Heart left ventricle (tissue), 16 donors: ENCODE results near the gene NOL9. TPM values are rescaled to one million over a fixed set of nuclear protein-coding genes. Genes with fewer than 3 reads are reported as not detected.

Experiments
- ATAC-seq, 4 donors: fragments of 200-7000 bp; cut with Tn5 transposase; one replicate each; pipeline ENCODE4 v1.9.1; 2020 to 2022; ENCODE audit warnings: moderate library complexity in 4 of 4, mild to moderate bottlenecking in 3 of 4, moderate number of reproducible peaks in 1 of 4
- DNase-seq, 5 donors: peaks; one replicate each; pipeline ENCODE4 v3.0.0-alpha.2; 2020
- H3K27ac ChIP-seq, 12 donors: fragments of 200-600 bp; sonication (generic) in 4 of 12; one replicate each; pipeline versions ENCODE4 v1.5.0 to v1.8.0; 2016 to 2022; ENCODE audit warnings: mild to moderate bottlenecking in 2 of 12
- H3K27me3 ChIP-seq, 9 donors: fragments of 200-600 bp; sonication (generic) in 2 of 9; one replicate each; pipeline versions ENCODE4 v1.5.1 to v1.8.0; 2016 to 2022; ENCODE audit warnings: mild to moderate bottlenecking in 3 of 9
- H3K36me3 ChIP-seq, 9 donors: fragments of 200-600 bp; sonication (generic) in 2 of 9; one replicate each; pipeline versions ENCODE4 v1.5.0 to v1.8.0; 2018 to 2022; ENCODE audit warnings: mild to moderate bottlenecking in 2 of 9
- H3K4me1 ChIP-seq, 12 donors: fragments of 200-600 bp; sonication (generic) in 4 of 12; one replicate each; pipeline versions ENCODE4 v1.5.0 to v1.8.0; 2016 to 2022; ENCODE audit warnings: mild to moderate bottlenecking in 3 of 12
- H3K4me3 ChIP-seq, 12 donors: fragments of 200-600 bp; sonication (generic) in 4 of 12; one replicate each; pipeline versions ENCODE4 v1.5.0 to v1.8.0; 2017 to 2022; ENCODE audit warnings: mild to moderate bottlenecking in 9 of 12, moderate library complexity in 4 of 12
- H3K9me3 ChIP-seq, 12 donors: fragments of 200-600 bp; sonication (generic) in 4 of 12; one replicate each; pipeline versions ENCODE4 v1.5.0 to v1.8.0; 2016 to 2022; ENCODE audit warnings: mild to moderate bottlenecking in 1 of 12
- POLR2A ChIP-seq, 2 donors: fragments of 450-650 bp; IDR thresholded peaks; one replicate each; pipeline ENCODE4 v1.6.1; 2017; ENCODE audit warnings: antibody characterized with exemption in 2 of 2, mild to moderate bottlenecking in 2 of 2, moderate library complexity in 2 of 2
- WGBS, 4 donors: extraction: QIAGEN DNeasy Blood & Tissue Kit in 2 of 4; methylation state at CpG; one replicate each; pipeline versions ENCODE4 v1.1.5 to v1.1.7; 2013 to 2018; 5-methylcytosine and 5-hydroxymethylcytosine counted together
- intact Hi-C, 10 donors: fragments of 100-400 bp; cut with DNase I; formaldehyde crosslinking; loops; one replicate each; pipeline versions ENCODE4 v1.11.1 to v1.14.2; 2022
- long read RNA-seq, 3 donors: library from polyadenylated mRNA; unstranded; transcript quantifications; one replicate each; pipeline ENCODE4 v2.0.0, GENCODE V29; 2020 to 2021
- polyA plus RNA-seq, 2 donors: library from polyadenylated mRNA; stranded (reverse); fragments of 200-250 nt; gene quantifications; one replicate each; pipeline ENCODE4 v1.2.3, GENCODE V29; 2013
- total RNA-seq, 9 donors: library from RNA; depleted of rRNA in 2 of 9; stranded (reverse); fragments of >200 nt in 2 of 9; fragmentation: NEBNext Ultra II Directional in 3 of 9; extraction: Animal tissue kit (Norgen Biotek cat#: 25700) in 3 of 9; gene quantifications; one replicate each; pipeline versions ENCODE4 v1.1.0 to v1.2.4, GENCODE V29; 2016 to 2023
- TF ChIP-seq, protein P1 (sequence below), 12 donors: fragments of 200-600 bp; sonication (generic) in 4 of 12; IDR thresholded peaks; one replicate each; pipeline versions ENCODE4 v1.5.0 to v1.8.0; 2018 to 2022; ENCODE audit warnings: antibody characterized with exemption in 12 of 12, mild to moderate bottlenecking in 5 of 12
- donor health status: ischemic (EF 13 %, LVEDD 7.1; RV severe dilation, severe dysfunction).
- donor health status: healthy with polysubstance abuse.
- donor health status: DM: no; HTN: yes; CAD: no.
- donor health status: DM: no; HTN: no; CAD: no.
- donor health status: ischemic (EF 25% LVEDD 6.9; RV normal size, moderate dysfunction).
- donor health status: ischemic (EF 25% LVEDD 5.7; RV mildly dilated, moderate dysfunction).
- donor health status: healthy.
- donor health status: DM: yes; HTN: yes; CAD: no.
- donor health status: ischemic (EF 35%, LVEDD 5.7; RV mildly dilated, moderate dysfunction).
- donor health status: nonischemic (EF 11% LVEDD 7.7; RV severe dilation, severe dysfunction).
- donor health status: DM: yes; HTN: yes; CAD: no.
- donor health status: PGD.
- donor health status: ischemic (EF 29% LVEDD 5.4; RV normal size, mild dysfunction).
- donor health status: nonischemic (EF 23%, LVEDD 6.1; RV moderate dilation, normal function).

The NOL9 gene
- total RNA-seq (10 to 100 TPM; 13.1 to 20.6 (median 16.5) TPM), polyA plus RNA-seq (1 to 10 TPM; 5.7 to 5.8 TPM)
- long read RNA-seq, donor 1, full-length matches to known transcripts: 1 of 4 reads
- long read RNA-seq, donor 1, partial matches to known transcripts: 1 of 4 reads
- long read RNA-seq, donor 1, other reads (novel, unspliced or antisense): 2 of 4 reads
- long read RNA-seq, donor 2, full-length matches to known transcripts: 8 of 15 reads
- long read RNA-seq, donor 2, partial matches to known transcripts: 2 of 15 reads
- long read RNA-seq, donor 2, other reads (novel, unspliced or antisense): 5 of 15 reads
- long read RNA-seq, donor 3, full-length matches to known transcripts: 4 of 8 reads
- long read RNA-seq, donor 3, partial matches to known transcripts: 1 of 8 reads
- long read RNA-seq, donor 3, other reads (novel, unspliced or antisense): 3 of 8 reads

DNA sequence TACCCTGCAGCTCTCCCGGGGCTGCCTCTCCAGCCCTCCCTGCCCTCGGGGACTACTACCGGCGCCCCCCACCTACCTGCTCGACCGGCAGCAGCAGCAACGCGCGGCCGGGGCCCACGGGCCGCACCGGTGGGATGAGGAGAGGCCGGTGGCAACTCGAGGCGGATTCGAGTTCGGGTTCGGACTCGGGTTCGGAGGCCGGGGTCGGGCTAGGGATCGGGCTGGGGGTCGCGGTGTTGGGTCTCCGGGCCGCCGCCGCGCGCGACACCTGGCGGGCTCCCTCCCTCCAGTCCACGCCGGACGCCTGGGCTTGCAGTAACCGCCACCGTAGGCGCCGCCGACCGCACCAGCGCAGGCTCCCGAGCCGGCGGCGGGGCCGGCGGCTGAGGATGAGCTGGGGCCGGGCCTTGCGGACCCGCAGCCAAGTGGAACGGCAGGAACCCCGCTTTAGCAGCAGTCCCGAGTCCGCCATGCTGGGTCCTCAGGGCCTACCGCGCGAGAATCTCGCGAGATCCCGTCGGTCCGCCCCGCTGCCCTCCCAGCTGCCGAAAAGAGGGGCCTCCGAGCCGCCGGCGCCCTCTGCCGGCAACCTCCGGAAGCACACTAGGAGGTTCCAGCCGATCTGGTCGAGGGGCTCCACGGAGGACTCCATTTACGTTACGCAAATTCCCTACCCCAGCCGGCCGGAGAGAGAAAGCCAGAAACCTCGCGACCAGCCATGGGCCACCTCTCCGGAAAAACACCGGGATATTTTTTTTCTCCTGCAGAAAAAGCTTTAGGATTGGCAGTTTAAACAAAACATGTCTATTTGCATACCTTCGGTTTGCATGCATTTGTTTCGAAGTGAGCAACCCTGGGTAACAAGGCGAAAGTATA, at the start of gene NOL9:
TSS of gene NOL9 (minus strand) at position 483 of the 876 bp plus-strand sequence. CDS start at position 472, 11 bp downstream.
- TF ChIP-seq, protein P1, sequence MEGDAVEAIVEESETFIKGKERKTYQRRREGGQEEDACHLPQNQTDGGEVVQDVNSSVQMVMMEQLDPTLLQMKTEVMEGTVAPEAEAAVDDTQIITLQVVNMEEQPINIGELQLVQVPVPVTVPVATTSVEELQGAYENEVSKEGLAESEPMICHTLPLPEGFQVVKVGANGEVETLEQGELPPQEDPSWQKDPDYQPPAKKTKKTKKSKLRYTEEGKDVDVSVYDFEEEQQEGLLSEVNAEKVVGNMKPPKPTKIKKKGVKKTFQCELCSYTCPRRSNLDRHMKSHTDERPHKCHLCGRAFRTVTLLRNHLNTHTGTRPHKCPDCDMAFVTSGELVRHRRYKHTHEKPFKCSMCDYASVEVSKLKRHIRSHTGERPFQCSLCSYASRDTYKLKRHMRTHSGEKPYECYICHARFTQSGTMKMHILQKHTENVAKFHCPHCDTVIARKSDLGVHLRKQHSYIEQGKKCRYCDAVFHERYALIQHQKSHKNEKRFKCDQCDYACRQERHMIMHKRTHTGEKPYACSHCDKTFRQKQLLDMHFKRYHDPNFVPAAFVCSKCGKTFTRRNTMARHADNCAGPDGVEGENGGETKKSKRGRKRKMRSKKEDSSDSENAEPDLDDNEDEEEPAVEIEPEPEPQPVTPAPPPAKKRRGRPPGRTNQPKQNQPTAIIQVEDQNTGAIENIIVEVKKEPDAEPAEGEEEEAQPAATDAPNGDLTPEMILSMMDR (IDR thresholded peaks at IDR 0.05): peak; percentile 95 to 99 (median 98)
- TF ChIP-seq POLR2A (IDR thresholded peaks at IDR 0.05): peak in 1 of 2 donors; percentile 60

DNA sequence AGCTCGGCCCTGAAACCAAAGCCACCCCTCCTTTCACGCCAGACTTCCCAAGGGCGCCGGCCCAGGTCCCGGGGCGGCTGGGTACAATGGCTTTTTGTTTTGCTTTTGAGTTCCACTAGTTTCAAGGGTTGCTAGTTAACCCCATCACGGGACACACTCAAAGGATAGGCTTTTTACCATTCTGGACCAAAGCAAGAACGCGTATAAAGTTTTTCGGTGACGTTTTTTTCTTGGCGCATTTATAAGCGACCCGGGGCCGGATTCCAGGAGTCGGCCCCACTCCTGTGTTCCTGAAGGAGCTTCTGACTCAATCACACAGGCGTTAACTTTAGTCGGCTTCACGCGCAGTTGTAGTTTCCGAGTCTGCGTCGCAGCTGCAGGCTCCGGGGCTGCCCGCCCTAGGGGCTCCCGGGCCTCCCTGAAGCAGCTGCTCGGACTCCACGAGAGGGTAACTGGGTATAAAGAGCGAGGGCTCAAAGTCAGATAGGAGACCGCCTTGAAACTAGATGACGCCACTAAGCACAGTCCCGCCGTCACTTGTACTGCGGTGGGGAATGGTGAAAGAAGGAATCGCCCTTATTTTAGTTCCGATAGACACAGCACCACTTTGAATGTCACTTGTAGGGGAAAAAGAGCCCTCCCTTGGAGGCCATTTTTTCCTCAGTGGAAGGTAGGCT, 49.1 kb upstream of the NOL9 start:
- DNase-seq (peak in 4 of 5 donors; percentile 65 to 79 (median 71)), ATAC-seq (peak; percentile 4 to 48 (median 28))
- no peaks in the 10 kb centered on the region for H3K9me3 ChIP-seq
- peaks cover 18 to 55% (median 45%) of the 10 kb centered on the region in 12 donors for H3K4me1 ChIP-seq
- intact Hi-C loops: loop anchor here in 1 of 10 donors (2.0 to 5.0 kb wide), 2 partner anchors 21 to 99 kb away; partner anchors contain the start of genes DNAJC11 and THAP3
- peak overlapping the region; percentile 72 to 96 (median 86) for H3K4me3 ChIP-seq
- no peaks in the 10 kb centered on the region for H3K27me3 ChIP-seq
- peaks cover 0 to 11% (median 7%) of the 10 kb centered on the region in 9 donors for H3K36me3 ChIP-seq
- no peak for TF ChIP-seq POLR2A (IDR thresholded peaks at IDR 0.05)
- TF ChIP-seq, protein P1 (IDR thresholded peaks at IDR 0.05): no peak
- H3K27ac ChIP-seq: peak overlapping the region; percentile 92 to 100 (median 99)
- WGBS, 4 donors: 0 to 2% (median 1%) methylated on average over 36 of the region's 36 CpGs

More for the DNA sequence above, at the start of gene NOL9:
- H3K4me1 ChIP-seq: peaks cover 4 to 24% (median 19%) of the 10 kb centered on the region in 12 donors
- H3K9me3 ChIP-seq: no peaks in the 10 kb centered on the region
- H3K27ac ChIP-seq: peak within 1 kb of the TSS; percentile 70 to 90 (median 82)
- intact Hi-C loops: loop anchor here in 6 of 10 donors (1.0 to 10.0 kb wide), 8 partner anchors 25 to 93 kb away; partner anchors contain the start of genes KLHL21 (in 1 of the 6) and ZBTB48 (in 1 of the 6)
- peaks cover 0 to 24% (median 18%) of the 10 kb centered on the region in 9 donors for H3K36me3 ChIP-seq
- DNase-seq (peak; percentile 94 to 98 (median 96)), ATAC-seq (peak; percentile 91 to 98 (median 98))
- H3K27me3 ChIP-seq: no peaks in the 10 kb centered on the region
- H3K4me3 ChIP-seq: peak within 1 kb of the TSS; percentile 88 to 100 (median 96)
- WGBS, 4 donors: 2 to 8% (median 4%) methylated on average over 20 to 87 of the region's 87 CpGs

DNA sequence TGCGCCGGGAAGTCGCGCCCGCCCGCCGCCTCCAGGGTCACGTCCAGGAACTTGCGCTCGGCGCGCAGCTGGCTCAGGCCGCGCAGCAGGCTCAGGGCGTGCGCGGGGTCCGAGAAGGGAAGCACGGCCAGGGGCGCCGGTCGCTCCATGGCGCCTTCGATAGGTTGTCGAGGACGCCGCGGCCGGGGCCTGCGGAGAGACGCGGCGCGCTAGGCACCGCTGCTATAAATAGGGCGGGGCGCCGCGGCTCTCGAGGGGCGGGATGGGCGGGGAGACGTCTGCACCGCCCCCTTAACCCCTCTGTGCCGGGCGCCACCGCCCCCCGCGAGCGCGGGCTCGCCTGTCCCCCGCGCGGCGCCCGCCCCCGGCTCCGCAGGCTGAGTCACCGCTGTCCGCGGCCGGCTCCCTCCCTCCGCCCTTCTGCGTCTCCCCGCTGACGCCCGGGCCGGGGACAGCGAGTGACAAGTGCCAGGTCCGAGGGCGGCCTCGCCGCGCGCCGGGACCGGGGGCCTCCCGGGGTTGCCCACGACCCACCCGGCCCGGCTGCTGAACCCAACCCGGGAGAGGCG, 48.4 kb upstream of the NOL9 start, which contains the start of gene KLHL21:
TSS of gene KLHL21 (minus strand) at position 201 of the 569 bp plus-strand sequence. CDS start at position 149, 52 bp downstream.
- Histone ChIP-seq H3K9me3 (no peaks in the 10 kb centered on the region), H3K27ac (peak within 1 kb of the TSS; percentile 92 to 100 (median 99)), H3K36me3 (peaks cover 0 to 17% (median 14%) of the 10 kb centered on the region in 9 donors), H3K27me3 (no peaks in the 10 kb centered on the region), H3K4me3 (peak within 1 kb of the TSS; percentile 72 to 96 (median 86)), H3K4me1 (peaks cover 18 to 61% (median 52%) of the 10 kb centered on the region in 12 donors)
- peak; percentile 46 to 85 (median 74) for ATAC-seq
- peak; percentile 92 to 96 (median 94) for DNase-seq
- TF ChIP-seq, protein P1 (IDR thresholded peaks at IDR 0.05): no peak
- TF ChIP-seq POLR2A (IDR thresholded peaks at IDR 0.05): peak; percentile 70 to 97
- 0 to 1% (median 0%) methylated on average over 14 to 84 of the region's 84 CpGs for WGBS, 4 donors
- intact Hi-C loops: loop anchor here in 2 of 10 donors (1.0 to 5.0 kb wide), 4 partner anchors 10 to 100 kb away; partner anchors contain the start of genes DNAJC11 (in 1 of the 2), NOL9 (in 1 of the 2) and THAP3 (in 1 of the 2)
